LNCaP clone FGC (cell line): Measurements from ENCODE around the gene TESMIN.

ENCODE experiments used
- DNase-seq: peaks from one replicate; pipeline ENCODE4 v3.0.0-alpha.2; 2011; ENCODE audit warnings: low read depth
- H3K4me3 ChIP-seq: 2 replicates; pipeline ENCODE4 v1.5.1; 2011; ENCODE audit warnings: mild to moderate bottlenecking, low read depth, low read length, control low read depth
- CTCF ChIP-seq: IDR thresholded peaks from 2 replicates; pipeline ENCODE4 v1.5.1; 2012; ENCODE audit warnings: mild to moderate bottlenecking; ENCODE audit not compliant: control insufficient read depth, insufficient read depth; ENCODE audit errors: extremely low read depth

TESMIN gene

DNA sequence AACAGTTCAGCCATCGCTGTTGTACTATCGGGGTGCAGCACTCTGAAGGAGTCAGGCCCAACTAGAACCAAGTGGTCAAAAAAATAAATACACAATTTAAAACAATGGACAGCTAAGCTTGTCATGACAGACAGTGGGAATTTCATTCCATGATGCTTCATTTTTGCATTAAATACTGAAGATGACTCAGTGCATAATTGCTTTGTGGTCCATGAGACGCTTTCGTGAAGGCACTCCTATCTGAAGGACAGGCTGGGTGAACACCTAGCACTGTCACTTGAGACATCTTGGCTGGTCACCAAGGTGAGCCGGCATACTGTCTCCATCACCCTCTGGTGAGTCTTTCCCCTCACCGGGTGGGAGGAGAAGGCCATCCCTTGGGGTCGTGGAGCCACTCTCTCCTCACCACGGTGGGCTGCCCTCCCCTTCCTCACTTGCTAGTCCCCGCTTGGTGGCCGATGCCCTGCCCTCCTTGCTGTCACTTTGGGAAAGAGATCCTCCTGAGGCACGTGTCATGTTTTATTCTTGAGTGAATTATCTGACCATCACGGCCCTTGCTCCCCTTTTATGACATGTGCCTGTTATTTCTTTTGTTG is 4.9 kb upstream of the TESMIN start:
- TF ChIP-seq CTCF = no peak
- no peak overlapping the region for H3K4me3 ChIP-seq
- no peak for DNase-seq

GRCh38 chr11:68753300-68753699 is 2.0 kb upstream of the TESMIN start:
- no peak for DNase-seq
- TF ChIP-seq CTCF = no peak
- H3K4me3 ChIP-seq = no peak overlapping the region

- H3K4me3 ChIP-seq = peak overlapping the region; percentile 45
- TF ChIP-seq CTCF = no peak
- DNase-seq = no peak
These were observed 355 bp downstream of the TESMIN start for GRCh38 chr11:68751004-68751325.

DNA sequence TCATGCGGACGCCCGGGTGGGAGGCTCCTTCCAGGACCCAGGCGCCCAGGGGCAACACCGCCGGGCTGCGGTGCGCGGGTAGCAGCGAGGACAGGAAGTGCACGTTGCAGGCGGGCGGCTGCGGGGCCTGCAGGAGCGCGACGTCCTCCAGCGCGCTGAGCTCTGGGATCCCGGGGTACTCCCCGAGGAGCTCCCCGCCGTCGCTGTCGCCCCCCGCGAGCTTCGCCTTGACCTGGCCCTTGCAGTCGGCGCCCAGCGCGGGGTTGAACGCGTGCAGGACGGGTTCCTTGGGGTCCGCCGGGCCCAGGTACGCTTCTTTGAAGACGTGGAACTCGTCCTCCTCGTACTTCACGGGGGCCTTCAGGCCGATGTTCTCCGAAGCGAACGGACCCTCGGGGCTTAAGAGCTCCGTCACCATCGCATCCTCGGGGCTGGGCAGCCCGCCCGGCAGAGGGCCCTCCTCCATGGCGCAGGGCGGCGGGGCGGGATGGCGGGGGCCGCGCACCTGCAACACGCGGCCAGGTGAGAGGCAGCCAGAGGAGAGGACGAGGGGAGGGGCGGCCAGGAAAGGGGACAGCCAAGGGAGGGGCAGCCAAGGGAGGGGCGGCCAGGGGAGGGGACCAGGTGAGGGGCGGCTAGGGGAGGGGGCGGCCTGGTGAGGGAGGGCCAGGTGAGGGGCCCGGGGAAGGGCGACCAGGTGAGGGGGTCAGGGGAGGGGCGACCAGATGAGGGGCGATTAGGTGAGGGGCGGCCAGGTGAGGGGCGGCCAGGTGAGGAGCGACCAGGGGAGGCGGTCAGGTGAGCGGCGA is 921 bp downstream of the TESMIN start:
- TF ChIP-seq CTCF = no peak
- no peak for DNase-seq
- H3K4me3 ChIP-seq = peak overlapping the region; percentile 45; the same call in 1 of the 2 replicates

- no peak overlapping the region for H3K4me3 ChIP-seq
- DNase-seq = no peak
- no peak for TF ChIP-seq CTCF
These were observed 1.8 kb downstream of the TESMIN start for GRCh38 chr11:68749229-68750123.

DNA sequence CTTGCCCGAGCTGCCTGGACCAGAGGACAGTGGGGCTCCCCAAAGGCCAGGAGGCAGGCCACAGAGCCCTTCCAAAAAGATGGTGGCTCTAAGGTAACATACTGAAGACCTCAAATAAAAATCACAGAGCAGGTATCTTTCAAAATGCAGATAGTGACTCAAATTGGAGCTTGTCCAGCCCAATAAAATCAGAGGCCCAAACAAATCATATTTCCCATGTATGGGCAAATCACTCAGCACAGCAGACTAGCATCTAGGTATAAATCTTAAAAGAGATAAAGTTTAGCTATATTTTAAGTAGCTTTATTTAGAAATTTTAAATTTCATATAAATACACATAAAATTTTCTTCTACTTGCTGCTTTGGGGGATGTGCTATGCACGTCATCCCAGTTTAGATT is 3.3 kb downstream of the TESMIN start:
- no peak for TF ChIP-seq CTCF
- peak; percentile 63 for DNase-seq
- no peak overlapping the region for H3K4me3 ChIP-seq
